Glutamatergic neuron (in vitro differentiated cells): Measurements from ENCODE around the gene ZNF365. TPM values are rescaled to one million over a fixed set of nuclear protein-coding genes. Genes with fewer than 3 reads are reported as not detected.

Experiments used
- DNase-seq: peaks from one replicate; pipeline ENCODE4 v3.0.0; 2022
- H3K27ac Mint-ChIP-seq: one replicate; pipeline ENCODE4 v1.8.0; 2020; ENCODE audit warnings: mild to moderate bottlenecking, mixed read lengths, inconsistent platforms; ENCODE audit not compliant: unreplicated experiment
- H3K27me3 Mint-ChIP-seq: one replicate; pipeline ENCODE4 v1.8.0; 2020; ENCODE audit warnings: mild to moderate bottlenecking, moderate library complexity, mixed read lengths, inconsistent platforms; ENCODE audit not compliant: unreplicated experiment
- H3K36me3 Mint-ChIP-seq: one replicate; pipeline ENCODE4 v1.8.0; 2020; ENCODE audit warnings: mild to moderate bottlenecking, mixed read lengths, inconsistent platforms; ENCODE audit not compliant: unreplicated experiment
- H3K4me1 Mint-ChIP-seq: one replicate; pipeline ENCODE4 v1.8.0; 2020; ENCODE audit warnings: mild to moderate bottlenecking, low read depth, mixed read lengths, inconsistent platforms; ENCODE audit not compliant: unreplicated experiment
- H3K4me3 Mint-ChIP-seq: one replicate; pipeline ENCODE4 v1.8.0; 2020; ENCODE audit warnings: mild to moderate bottlenecking, mixed read lengths, inconsistent platforms; ENCODE audit not compliant: unreplicated experiment
- H3K9me3 Mint-ChIP-seq: one replicate; pipeline ENCODE4 v1.8.0; 2020; ENCODE audit warnings: mild to moderate bottlenecking, moderate library complexity, mixed read lengths, inconsistent platforms; ENCODE audit not compliant: unreplicated experiment
- total RNA-seq: library from RNA; stranded (reverse); fragmentation: NEBNext Ultra II Directional; extraction: Animal tissue kit (Norgen Biotek cat#: 25700); gene quantifications from one replicate; pipeline ENCODE4 v1.2.1, GENCODE V29; 2021; ENCODE audit not compliant: unreplicated experiment
- TF ChIP-seq, protein P1 (sequence below): fragments of 200-600 bp; sonication (generic); IDR thresholded peaks from one replicate; pipeline ENCODE4 v1.5.0; 2021; ENCODE audit not compliant: partially characterized antibody, unreplicated experiment

The ZNF365 gene
- total RNA-seq, 1 donor from 2014 or later: 0.76 TPM

DNA sequence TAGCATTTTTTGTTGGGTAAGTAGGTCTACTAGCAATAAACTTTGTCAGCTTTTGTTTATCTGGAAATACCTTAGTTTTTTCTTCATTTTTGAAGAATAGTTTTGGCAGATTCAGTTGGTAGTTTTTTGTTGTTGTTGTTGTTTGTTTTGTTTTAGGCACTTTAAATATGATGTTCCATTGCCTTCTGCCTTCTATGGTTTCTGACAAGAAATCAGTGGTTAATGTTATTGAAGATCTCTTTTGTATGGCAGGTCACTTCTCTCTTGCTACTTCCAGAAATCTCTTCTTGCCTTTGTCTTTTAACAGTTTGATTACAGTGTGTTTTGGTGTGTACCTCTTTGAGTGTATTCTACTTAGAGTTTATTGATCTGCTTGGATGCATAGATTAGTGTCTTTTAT lies 41.8 kb upstream of the ZNF365 start:
- peaks cover 5% of the 10 kb centered on the region for H3K36me3 Mint-ChIP-seq
- no peak for DNase-seq
- no peaks in the 10 kb centered on the region for H3K27me3 Mint-ChIP-seq
- H3K9me3 Mint-ChIP-seq: no peaks in the 10 kb centered on the region
- H3K27ac Mint-ChIP-seq: no peak overlapping the region
- no peak overlapping the region for H3K4me3 Mint-ChIP-seq
- TF ChIP-seq, protein P1, sequence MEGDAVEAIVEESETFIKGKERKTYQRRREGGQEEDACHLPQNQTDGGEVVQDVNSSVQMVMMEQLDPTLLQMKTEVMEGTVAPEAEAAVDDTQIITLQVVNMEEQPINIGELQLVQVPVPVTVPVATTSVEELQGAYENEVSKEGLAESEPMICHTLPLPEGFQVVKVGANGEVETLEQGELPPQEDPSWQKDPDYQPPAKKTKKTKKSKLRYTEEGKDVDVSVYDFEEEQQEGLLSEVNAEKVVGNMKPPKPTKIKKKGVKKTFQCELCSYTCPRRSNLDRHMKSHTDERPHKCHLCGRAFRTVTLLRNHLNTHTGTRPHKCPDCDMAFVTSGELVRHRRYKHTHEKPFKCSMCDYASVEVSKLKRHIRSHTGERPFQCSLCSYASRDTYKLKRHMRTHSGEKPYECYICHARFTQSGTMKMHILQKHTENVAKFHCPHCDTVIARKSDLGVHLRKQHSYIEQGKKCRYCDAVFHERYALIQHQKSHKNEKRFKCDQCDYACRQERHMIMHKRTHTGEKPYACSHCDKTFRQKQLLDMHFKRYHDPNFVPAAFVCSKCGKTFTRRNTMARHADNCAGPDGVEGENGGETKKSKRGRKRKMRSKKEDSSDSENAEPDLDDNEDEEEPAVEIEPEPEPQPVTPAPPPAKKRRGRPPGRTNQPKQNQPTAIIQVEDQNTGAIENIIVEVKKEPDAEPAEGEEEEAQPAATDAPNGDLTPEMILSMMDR: no peak
- no peaks in the 10 kb centered on the region for H3K4me1 Mint-ChIP-seq

DNA sequence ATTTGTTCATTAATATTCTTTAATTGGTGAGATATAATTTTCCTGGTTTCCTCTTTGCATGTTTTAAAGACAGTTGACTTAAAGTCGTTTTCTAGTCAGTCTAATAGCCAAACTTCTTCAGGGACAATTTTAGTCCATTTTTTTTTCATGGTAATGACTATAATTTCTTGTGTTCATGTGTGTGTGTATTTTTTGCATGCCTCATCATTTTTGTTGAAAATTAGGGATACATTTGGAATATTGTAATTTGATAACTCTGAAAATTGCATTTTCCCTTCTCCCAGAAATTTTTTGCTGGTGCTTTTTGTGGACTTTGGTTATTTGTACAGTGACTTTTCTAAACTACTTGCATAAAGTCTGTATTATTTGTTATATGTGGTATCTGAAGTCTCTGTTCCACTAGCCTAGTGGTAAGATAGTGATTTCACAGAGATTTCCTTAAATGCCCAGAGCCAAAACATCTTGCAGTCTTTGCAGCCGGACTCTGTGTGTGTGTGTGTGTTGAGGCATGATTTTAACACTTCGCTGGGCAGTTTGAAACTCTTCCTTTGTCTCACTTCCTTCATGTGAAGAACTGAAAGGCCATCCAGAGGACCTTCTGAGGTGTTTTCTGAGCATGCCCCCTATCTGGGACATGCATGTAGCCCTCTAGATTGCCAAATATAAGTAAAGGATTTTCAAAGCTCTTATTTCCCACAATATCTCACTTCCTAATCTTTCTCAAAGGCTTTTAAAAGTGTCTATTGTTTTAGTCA lies 40.9 kb upstream of the ZNF365 start:
- TF ChIP-seq, protein P1: no peak
- DNase-seq: no peak
- Mint-ChIP-seq H3K4me3 (no peak overlapping the region), H3K27me3 (no peaks in the 10 kb centered on the region), H3K36me3 (peaks cover 9% of the 10 kb centered on the region), H3K9me3 (no peaks in the 10 kb centered on the region), H3K27ac (no peak overlapping the region), H3K4me1 (no peaks in the 10 kb centered on the region)

DNA sequence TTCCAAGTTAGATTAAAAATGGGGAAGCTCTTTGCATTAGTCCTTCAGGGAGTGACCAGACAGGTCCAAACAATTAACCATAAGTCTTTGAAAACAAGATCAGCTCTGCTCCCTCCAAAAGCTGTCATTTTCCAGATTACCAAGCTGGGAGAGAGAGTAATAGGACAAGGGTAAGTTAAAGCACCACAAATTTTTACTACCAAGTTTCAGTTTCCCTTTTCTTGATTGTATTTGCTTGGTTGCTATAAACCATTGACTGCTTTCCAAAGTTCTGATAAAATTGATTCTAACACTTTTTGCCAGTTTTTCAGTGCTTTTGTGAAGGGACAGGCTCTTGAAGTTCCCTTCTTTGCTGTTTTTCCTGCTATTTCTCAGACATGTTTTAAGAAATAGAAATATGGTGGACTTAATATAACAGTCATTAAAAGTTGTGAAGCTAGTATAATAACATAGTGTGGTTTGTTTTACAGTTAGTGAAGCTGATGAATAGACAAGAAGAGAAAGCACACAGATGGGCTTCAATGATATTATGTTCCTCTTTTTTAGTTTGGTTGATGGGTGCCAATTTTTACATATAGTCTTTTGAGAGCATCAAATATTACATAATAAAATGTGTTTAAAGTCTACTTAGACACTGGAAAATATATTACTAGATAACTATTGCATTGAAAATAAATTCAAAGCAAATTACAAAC lies 40.0 kb upstream of the ZNF365 start:
- Mint-ChIP-seq H3K4me3 (no peak overlapping the region), H3K27ac (no peak overlapping the region), H3K36me3 (peaks cover 9% of the 10 kb centered on the region), H3K9me3 (no peaks in the 10 kb centered on the region), H3K4me1 (no peaks in the 10 kb centered on the region), H3K27me3 (no peaks in the 10 kb centered on the region)
- TF ChIP-seq, protein P1: no peak
- DNase-seq: no peak

DNA sequence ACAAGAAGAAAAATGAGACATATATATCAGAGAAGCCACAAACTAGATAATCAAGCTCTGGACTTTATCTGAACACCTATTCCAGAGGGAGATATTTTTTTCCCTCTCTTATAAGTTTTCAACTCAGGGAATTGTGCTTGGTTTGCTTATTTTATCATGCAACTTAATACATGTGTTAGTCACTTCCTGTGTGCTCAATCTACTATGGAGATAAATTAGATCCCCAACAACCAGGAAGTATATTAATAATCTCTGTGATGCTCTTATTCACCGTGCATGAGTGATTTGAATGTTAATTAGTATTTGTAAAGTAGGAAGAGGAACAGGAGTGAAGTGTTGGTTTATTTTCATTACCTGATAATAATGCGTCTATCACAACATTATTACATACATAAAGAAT lies 38.8 kb upstream of the ZNF365 start:
- TF ChIP-seq, protein P1: no peak

DNA sequence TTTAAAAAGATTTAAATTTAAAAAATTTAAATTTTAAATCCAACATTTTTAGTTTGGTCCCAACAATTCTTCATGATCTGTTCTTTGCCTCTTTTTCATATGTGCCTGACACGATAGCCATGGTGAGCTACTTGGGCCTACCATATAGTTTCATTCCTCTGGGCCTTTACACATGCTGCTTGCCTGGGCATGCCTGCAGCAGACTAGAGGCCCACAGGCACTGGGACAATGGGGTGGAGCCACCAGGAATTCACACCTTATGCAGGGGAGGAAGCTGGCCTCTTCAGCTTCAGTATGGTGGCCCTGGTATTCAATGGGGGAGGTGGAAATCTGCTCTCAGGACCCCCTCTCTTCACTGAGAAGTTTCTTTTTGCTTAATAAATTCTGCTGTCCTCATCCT lies 37.8 kb upstream of the ZNF365 start:
- no peaks in the 10 kb centered on the region for H3K27me3 Mint-ChIP-seq
- H3K9me3 Mint-ChIP-seq: no peaks in the 10 kb centered on the region
- H3K4me3 Mint-ChIP-seq: no peak overlapping the region
- TF ChIP-seq, protein P1: no peak
- no peak overlapping the region for H3K27ac Mint-ChIP-seq
- no peaks in the 10 kb centered on the region for H3K4me1 Mint-ChIP-seq
- peaks cover 9% of the 10 kb centered on the region for H3K36me3 Mint-ChIP-seq
- DNase-seq: no peak

More for the DNA sequence above, 38.8 kb upstream of the ZNF365 start:
- no peak for DNase-seq
- Mint-ChIP-seq H3K4me1 (no peaks in the 10 kb centered on the region), H3K4me3 (no peak overlapping the region), H3K27ac (no peak overlapping the region), H3K36me3 (peaks cover 9% of the 10 kb centered on the region), H3K9me3 (no peaks in the 10 kb centered on the region), H3K27me3 (no peaks in the 10 kb centered on the region)
